Measurements from ENCODE around the gene HCAR1. TPM values are rescaled to one million over a fixed set of nuclear protein-coding genes. Genes with fewer than 3 reads are reported as not detected.

Gene HCAR1
- total RNA-seq, 1 experiment from 2014 or later: not detected

Other genes starting within 250 kb of the HCAR1 start
- 15.2 and 22.3 TPM in 2 replicates for gene ZCCHC8, start 229.9 kb downstream of the HCAR1 start, total RNA-seq (2014; rRNA removed; shearing (Covaris generic))
- 60.8 and 77.4 TPM in 2 replicates for gene RSRC2, start 203.9 kb downstream of the HCAR1 start, total RNA-seq (2014; rRNA removed; shearing (Covaris generic))
- gene KNTC1, start 203.6 kb downstream of the HCAR1 start, total RNA-seq (2014; rRNA removed; shearing (Covaris generic)): 60.2 and 94.3 TPM in 2 replicates
- not detected in 2 replicates for gene HCAR2, start 27.5 kb downstream of the HCAR1 start, total RNA-seq (2014; rRNA removed; shearing (Covaris generic))
- not detected in 2 replicates for gene HCAR3, start 14.0 kb downstream of the HCAR1 start, total RNA-seq (2014; rRNA removed; shearing (Covaris generic))
- 57.4 and 62.2 TPM in 2 replicates for gene DENR, start 22.0 kb upstream of the HCAR1 start, total RNA-seq (2014; rRNA removed; shearing (Covaris generic))
- 0.78 and 1.2 TPM in 2 replicates for gene CCDC62, start 43.7 kb upstream of the HCAR1 start, total RNA-seq (2014; rRNA removed; shearing (Covaris generic))
- 14.7 and 21.7 TPM in 2 replicates for gene HIP1R, start 104.6 kb upstream of the HCAR1 start, total RNA-seq (2014; rRNA removed; shearing (Covaris generic))
- 11.9 and 31.5 TPM in 2 replicates for gene VPS37B, start 165.3 kb upstream of the HCAR1 start, total RNA-seq (2014; rRNA removed; shearing (Covaris generic))
- 11.0 and 11.5 TPM in 2 replicates for gene ABCB9, start 235.6 kb upstream of the HCAR1 start, total RNA-seq (2014; rRNA removed; shearing (Covaris generic))
- gene OGFOD2, start 244.4 kb upstream of the HCAR1 start, total RNA-seq (2014; rRNA removed; shearing (Covaris generic)): 16.3 and 23.4 TPM in 2 replicates
- gene ARL6IP4, start 249.8 kb upstream of the HCAR1 start, total RNA-seq (2014; rRNA removed; shearing (Covaris generic)): 263 and 326 TPM in 2 replicates